Stimulated activated naive CD8-positive, alpha-beta T cell treated with anti-CD3 and anti-CD28 coated beads, Interleukin-15, Interleukin-2, amounts not matched to agents 100 U/mL and 50 U/mL, for 24 hours (primary cell): ENCODE results near the gene MALAT1.
"Not testable (repeated sequence)": the region's sequence is repeated elsewhere in the genome, so short reads cannot be mapped to it uniquely, and the experiment has no call there.

Experiments used
- ATAC-seq: fragments of 150-1000 bp; cut with Tn5 transposase; one replicate; pipeline ENCODE4 v1.10.0; 2021
- DNase-seq: peaks from one replicate; pipeline ENCODE4 v3.0.0; 2021

Gene MALAT1

GRCh38 chr11:65521777-65522521, 23.1 kb downstream of the MALAT1 start:
- not testable (repeated sequence) for ATAC-seq

GRCh38 chr11:65522718-65523630, 24.1 kb downstream of the MALAT1 start:
- ATAC-seq, DNase-seq: not testable (repeated sequence)

More at GRCh38 chr11:65521777-65522521, 23.1 kb downstream of the MALAT1 start:
- DNase-seq: not testable (repeated sequence)

- DNase-seq, ATAC-seq: not testable (repeated sequence)
Measured at GRCh38 chr11:65523631-65523968, 24.8 kb downstream of the MALAT1 start.

- no peak for DNase-seq
- peak; percentile 4 for ATAC-seq
Measured at GRCh38 chr11:65524014-65524740, 25.3 kb downstream of the MALAT1 start.

GRCh38 chr11:65524741-65525545, 26.1 kb downstream of the MALAT1 start, which contains the start of gene SCYL1:
Gene SCYL1, plus strand, starts transcription at chr11:65525083. Its CDS starts 71 bp downstream, at chr11:65525154.
- DNase-seq: peak; percentile 86
- ATAC-seq: peak; percentile 85

GRCh38 chr11:65525546-65526480, 27.0 kb downstream of the MALAT1 start:
- DNase-seq (no peak), ATAC-seq (peak; percentile 3)

GRCh38 chr11:65526744-65527143, 27.9 kb downstream of the MALAT1 start:
- ATAC-seq (no peak), DNase-seq (no peak)

GRCh38 chr11:65528819-65529350, 30.0 kb downstream of the MALAT1 start:
- ATAC-seq (no peak), DNase-seq (no peak)

GRCh38 chr11:65529475-65530156, 30.8 kb downstream of the MALAT1 start:
- no peak for DNase-seq
- no peak for ATAC-seq

- ATAC-seq (peak; percentile 57), DNase-seq (no peak)
Measured at GRCh38 chr11:65530157-65530496, 31.3 kb downstream of the MALAT1 start.

- DNase-seq (no peak), ATAC-seq (no peak)
Measured at GRCh38 chr11:65532388-65533064, 33.7 kb downstream of the MALAT1 start.

- DNase-seq (no peak), ATAC-seq (no peak)
Measured at GRCh38 chr11:65535102-65535501, 36.3 kb downstream of the MALAT1 start.

GRCh38 chr11:65536412-65537295, 37.8 kb downstream of the MALAT1 start:
- ATAC-seq (no peak), DNase-seq (no peak)

GRCh38 chr11:65537296-65537597, 38.4 kb downstream of the MALAT1 start:
- ATAC-seq (no peak), DNase-seq (no peak)

GRCh38 chr11:65537620-65538231, 38.9 kb downstream of the MALAT1 start:
- no peak for DNase-seq
- no peak for ATAC-seq

- DNase-seq (peak; percentile 5), ATAC-seq (no peak)
Measured at GRCh38 chr11:65538232-65538914, 39.5 kb downstream of the MALAT1 start.
